Measurements from ENCODE around the gene TFF3. TPM values are rescaled to one million over a fixed set of nuclear protein-coding genes. Genes with fewer than 3 reads are reported as not detected.

The TFF3 gene
- total RNA-seq, 1 experiment from 2014 or later: not detected

GRCh38 chr21:42289926-42290325 is 25.3 kb downstream of the TFF3 start:
- H3K4me1 ChIP-seq (ENCODE audit: insufficient read depth, low read length, poor library complexity, severe bottlenecking): no peaks in the 10 kb centered on the region
- DNase-seq (ENCODE audit: low spot score): no peak
- no peak overlapping the region for H3K27ac ChIP-seq (ENCODE audit: low read depth, low read length, poor library complexity, severe bottlenecking)
- no peaks in the 10 kb centered on the region for H3K9me3 ChIP-seq (ENCODE audit: low read depth, low read length, poor library complexity, severe bottlenecking)
- H3K36me3 ChIP-seq (ENCODE audit: insufficient read depth, low read length, poor library complexity, severe bottlenecking): no peaks in the 10 kb centered on the region
- intact Hi-C loops (cut with micrococcal nuclease; ENCODE audit: unreplicated experiment): no loop called here
- H3K27me3 ChIP-seq (replicated peaks; ENCODE audit: insufficient read depth, low read depth, low read length, poor library complexity): no peaks in the 10 kb centered on the region
- ChIA-PET POLR2A (ENCODE audit: low non-redundant PET) (no interaction called here), CTCF (no interaction called here)
- no peak for TF ChIP-seq EZH2 (IDR thresholded peaks at IDR 0.05; ENCODE audit: borderline replicate concordance, low read depth, low read length, poor library complexity, severe bottlenecking)
- TF ChIP-seq, protein P1, sequence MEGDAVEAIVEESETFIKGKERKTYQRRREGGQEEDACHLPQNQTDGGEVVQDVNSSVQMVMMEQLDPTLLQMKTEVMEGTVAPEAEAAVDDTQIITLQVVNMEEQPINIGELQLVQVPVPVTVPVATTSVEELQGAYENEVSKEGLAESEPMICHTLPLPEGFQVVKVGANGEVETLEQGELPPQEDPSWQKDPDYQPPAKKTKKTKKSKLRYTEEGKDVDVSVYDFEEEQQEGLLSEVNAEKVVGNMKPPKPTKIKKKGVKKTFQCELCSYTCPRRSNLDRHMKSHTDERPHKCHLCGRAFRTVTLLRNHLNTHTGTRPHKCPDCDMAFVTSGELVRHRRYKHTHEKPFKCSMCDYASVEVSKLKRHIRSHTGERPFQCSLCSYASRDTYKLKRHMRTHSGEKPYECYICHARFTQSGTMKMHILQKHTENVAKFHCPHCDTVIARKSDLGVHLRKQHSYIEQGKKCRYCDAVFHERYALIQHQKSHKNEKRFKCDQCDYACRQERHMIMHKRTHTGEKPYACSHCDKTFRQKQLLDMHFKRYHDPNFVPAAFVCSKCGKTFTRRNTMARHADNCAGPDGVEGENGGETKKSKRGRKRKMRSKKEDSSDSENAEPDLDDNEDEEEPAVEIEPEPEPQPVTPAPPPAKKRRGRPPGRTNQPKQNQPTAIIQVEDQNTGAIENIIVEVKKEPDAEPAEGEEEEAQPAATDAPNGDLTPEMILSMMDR (conservative IDR thresholded peaks at IDR 0.05; ENCODE audit: low read depth, low read length): no peak
- no peak overlapping the region for H3K4me3 ChIP-seq (ENCODE audit: low read depth, low read length, poor library complexity, severe bottlenecking)
- BruUV-seq (replicated peaks): no TSS peak

DNA sequence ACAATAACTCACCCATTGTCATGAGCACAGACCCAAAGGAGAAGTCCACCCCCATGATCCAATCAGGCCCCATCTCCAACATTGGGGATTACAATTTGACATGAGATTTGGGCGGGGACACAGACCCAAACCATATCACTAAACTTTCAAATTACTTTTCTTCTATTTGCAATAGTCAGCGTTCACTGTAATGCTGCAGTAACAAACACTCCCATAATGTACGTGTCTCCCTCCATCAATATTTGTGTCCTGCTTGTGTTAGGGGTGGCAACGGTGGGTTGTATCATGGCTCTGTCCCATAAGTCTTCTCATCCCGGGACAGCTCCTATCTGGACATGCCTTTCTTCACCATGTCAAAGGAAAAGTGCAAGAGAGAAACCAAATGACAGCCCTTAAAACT is 26.2 kb downstream of the TFF3 start:
- Histone ChIP-seq H3K4me1 (ENCODE audit: insufficient read depth, low read length, poor library complexity, severe bottlenecking) (no peaks in the 10 kb centered on the region), H3K27ac (ENCODE audit: low read depth, low read length, poor library complexity, severe bottlenecking) (no peak overlapping the region), H3K27me3 (replicated peaks; ENCODE audit: insufficient read depth, low read depth, low read length, poor library complexity) (no peaks in the 10 kb centered on the region), H3K9me3 (ENCODE audit: low read depth, low read length, poor library complexity, severe bottlenecking) (no peaks in the 10 kb centered on the region), H3K36me3 (ENCODE audit: insufficient read depth, low read length, poor library complexity, severe bottlenecking) (no peaks in the 10 kb centered on the region), H3K4me3 (ENCODE audit: low read depth, low read length, poor library complexity, severe bottlenecking) (no peak overlapping the region)
- POLR2A ChIA-PET (ENCODE audit: low non-redundant PET): no interaction called here
- DNase-seq (ENCODE audit: low spot score): no peak
- BruUV-seq (replicated peaks): no TSS peak
- CTCF ChIA-PET: no interaction called here
- TF ChIP-seq EZH2 (IDR thresholded peaks at IDR 0.05; ENCODE audit: borderline replicate concordance, low read depth, low read length, poor library complexity, severe bottlenecking): no peak
- TF ChIP-seq, protein P1 (conservative IDR thresholded peaks at IDR 0.05; ENCODE audit: low read depth, low read length): no peak
- intact Hi-C loops (cut with micrococcal nuclease; ENCODE audit: unreplicated experiment): no loop called here

DNA sequence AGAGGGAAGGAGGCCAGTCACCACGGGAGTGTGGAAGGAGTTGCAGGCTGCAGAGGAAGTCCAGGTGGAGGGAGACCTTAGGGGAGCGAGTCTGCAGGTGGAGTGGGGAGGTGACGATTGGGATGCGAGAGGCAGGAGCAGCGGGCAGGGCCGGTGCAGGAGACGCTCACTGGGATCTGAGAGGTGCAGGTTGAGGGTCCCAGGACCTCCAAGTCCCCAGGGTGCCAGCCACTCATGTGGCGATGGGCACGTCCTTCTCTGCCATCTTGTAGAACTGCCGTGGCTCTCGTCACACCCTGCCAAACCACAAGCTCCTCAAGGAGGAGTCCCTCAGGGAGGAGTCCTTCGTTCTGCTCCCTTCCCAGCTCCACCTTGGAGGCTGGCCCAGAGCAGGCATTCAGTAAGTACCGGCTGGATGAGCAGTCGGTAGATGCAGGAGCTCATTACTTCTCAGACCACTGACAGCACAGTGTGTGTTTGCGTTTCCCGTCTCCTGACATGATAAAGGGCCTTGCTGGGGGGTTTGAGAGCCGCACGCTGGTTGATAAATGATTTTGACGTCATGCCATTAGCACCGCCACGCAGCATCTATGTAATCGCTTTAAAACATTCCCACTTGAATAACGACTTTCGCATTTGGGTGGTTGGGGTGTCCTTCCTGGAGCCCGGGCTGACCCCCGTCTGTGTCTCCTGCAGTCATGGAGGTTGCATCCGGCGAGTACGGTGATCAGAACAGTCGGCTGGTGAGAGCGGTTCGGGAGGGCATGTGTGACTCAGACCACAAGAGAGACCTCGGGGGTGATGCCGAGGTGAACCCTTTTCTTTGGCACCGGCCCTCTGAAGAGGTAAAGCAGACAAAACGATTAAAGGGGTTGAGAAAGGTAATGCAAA is 27.8 kb downstream of the TFF3 start:
- Histone ChIP-seq H3K9me3 (ENCODE audit: low read depth, low read length, poor library complexity, severe bottlenecking) (no peaks in the 10 kb centered on the region), H3K36me3 (ENCODE audit: insufficient read depth, low read length, poor library complexity, severe bottlenecking) (no peaks in the 10 kb centered on the region), H3K27ac (ENCODE audit: low read depth, low read length, poor library complexity, severe bottlenecking) (no peak overlapping the region), H3K27me3 (replicated peaks; ENCODE audit: insufficient read depth, low read depth, low read length, poor library complexity) (no peaks in the 10 kb centered on the region), H3K4me3 (ENCODE audit: low read depth, low read length, poor library complexity, severe bottlenecking) (no peak overlapping the region), H3K4me1 (ENCODE audit: insufficient read depth, low read length, poor library complexity, severe bottlenecking) (no peaks in the 10 kb centered on the region)
- TF ChIP-seq, protein P1 (conservative IDR thresholded peaks at IDR 0.05; ENCODE audit: low read depth, low read length): no peak
- no peak for TF ChIP-seq EZH2 (IDR thresholded peaks at IDR 0.05; ENCODE audit: borderline replicate concordance, low read depth, low read length, poor library complexity, severe bottlenecking)
- ChIA-PET CTCF (no interaction called here), POLR2A (ENCODE audit: low non-redundant PET) (no interaction called here)
- DNase-seq (ENCODE audit: low spot score): no peak
- intact Hi-C loops (cut with micrococcal nuclease; ENCODE audit: unreplicated experiment): no loop called here
- BruUV-seq (replicated peaks): no TSS peak

Measured in A673 (cell line).